Smooth muscle cell (in vitro differentiated cells): ENCODE measurements around the gene SMIM14. TPM values are rescaled to one million over a fixed set of nuclear protein-coding genes. Genes with fewer than 3 reads are reported as not detected.
A peak's percentile ranks its signal among the peaks of the same experiment; 100 is the strongest.

ENCODE experiments used
- DNase-seq: peaks from one replicate; lab custom pipeline; 2025; ENCODE audit not compliant: unreplicated experiment; lab: John Stamatoyannopoulos, UW
- H2AFZ ChIP-seq: fragments of 200-600 bp; sonication (generic); 2 replicates; pipeline ENCODE4 v1.6.0; 2016; ENCODE audit warnings: antibody characterized with exemption, low read depth, mild to moderate bottlenecking
- H3F3A ChIP-seq: fragments of 200-600 bp; sonication (generic); 2 replicates; pipeline ENCODE4 v1.6.0; 2017; ENCODE audit warnings: antibody characterized with exemption, low read depth
- H3K27ac ChIP-seq: fragments of 200-600 bp; sonication (generic); 2 replicates; pipeline ENCODE4 v1.5.1; 2016; ENCODE audit warnings: low read depth, mild to moderate bottlenecking
- H3K27me3 ChIP-seq: fragments of 200-600 bp; sonication (generic); 2 replicates; pipeline ENCODE4 v1.6.1; 2016; ENCODE audit warnings: low read depth, mild to moderate bottlenecking
- H3K36me3 ChIP-seq: fragments of 200-600 bp; sonication (generic); 2 replicates; pipeline ENCODE4 v1.5.1; 2016; ENCODE audit warnings: low read depth
- H3K4me1 ChIP-seq: fragments of 200-600 bp; sonication (generic); 2 replicates; pipeline ENCODE4 v1.5.1; 2016; ENCODE audit warnings: low read depth
- H3K4me2 ChIP-seq: fragments of 200-600 bp; sonication (generic); 2 replicates; pipeline ENCODE4 v1.6.0; 2016; ENCODE audit warnings: mild to moderate bottlenecking
- H3K4me3 ChIP-seq: fragments of 200-600 bp; sonication (generic); 2 replicates; pipeline ENCODE4 v1.5.1; 2016; ENCODE audit warnings: mild to moderate bottlenecking
- H3K79me2 ChIP-seq: fragments of 200-600 bp; sonication (generic); 2 replicates; pipeline ENCODE4 v1.6.0; 2016; ENCODE audit warnings: low read depth, mild to moderate bottlenecking
- H3K9ac ChIP-seq: fragments of 200-600 bp; sonication (generic); 2 replicates; pipeline ENCODE4 v1.6.0; 2016; ENCODE audit warnings: low read depth
- H3K9me3 ChIP-seq: fragments of 200-600 bp; sonication (generic); replicated peaks from 2 replicates; pipeline ENCODE4 v1.5.1; 2016; ENCODE audit warnings: low read depth
- H4K20me1 ChIP-seq: fragments of 200-600 bp; sonication (generic); 2 replicates; pipeline ENCODE4 v1.6.0; 2016; ENCODE audit warnings: low read depth
- WGBS: methylation state at CpG from one replicate; pipeline ENCODE4 v1.1.7; 2016; ENCODE audit warnings: low lambda C conversion rate; 5-methylcytosine and 5-hydroxymethylcytosine counted together
- polyA plus RNA-seq: library from polyadenylated mRNA; unstranded; fragments of >200 nt; fragmentation: Nextera tagmentation; extraction: Ambion mirVana; gene quantifications from 2 replicates; pipeline ENCODE4 v1.2.1, GENCODE V29; 2016
- total RNA-seq: library from RNA; depleted of rRNA; stranded (reverse); fragments of >200 nt; gene quantifications from 2 replicates; pipeline ENCODE4 v1.2.3, GENCODE V29; 2014
- TF ChIP-seq, protein P1 (sequence below): fragments of 200-600 bp; sonication (generic); IDR thresholded peaks from 2 replicates; pipeline ENCODE4 v1.5.1; 2017; ENCODE audit warnings: borderline replicate concordance, mild to moderate bottlenecking, antibody characterized with exemption; ENCODE audit not compliant: insufficient read depth, poor library complexity, severe bottlenecking

The SMIM14 gene
- total and polyA plus RNA-seq, 2 experiments from 2014 or later, result 45.0 to 47.4 TPM

- WGBS, result 58% methylated on average over 3 of the region's 3 CpGs
Observed at GRCh38 chr4:39587881-39588280, 50.8 kb downstream of the SMIM14 start.

GRCh38 chr4:39574946-39575345 lies 63.7 kb downstream of the SMIM14 start:
- Histone ChIP-seq H2AFZ (no peak overlapping the region), H3K36me3 (no peaks in the 10 kb centered on the region), H3K9ac (no peak overlapping the region), H3K4me2 (no peak overlapping the region), H3F3A (no peaks in the 10 kb centered on the region), H3K79me2 (no peaks in the 10 kb centered on the region), H3K9me3 (no peaks in the 10 kb centered on the region), H3K4me3 (no peak overlapping the region), H3K27me3 (no peaks in the 10 kb centered on the region), H4K20me1 (no peaks in the 10 kb centered on the region), H3K4me1 (no peaks in the 10 kb centered on the region), H3K27ac (no peak overlapping the region)
- DNase-seq, result no peak
- 97% methylated on average over 5 of the region's 5 CpGs for WGBS
- TF ChIP-seq, protein P1, sequence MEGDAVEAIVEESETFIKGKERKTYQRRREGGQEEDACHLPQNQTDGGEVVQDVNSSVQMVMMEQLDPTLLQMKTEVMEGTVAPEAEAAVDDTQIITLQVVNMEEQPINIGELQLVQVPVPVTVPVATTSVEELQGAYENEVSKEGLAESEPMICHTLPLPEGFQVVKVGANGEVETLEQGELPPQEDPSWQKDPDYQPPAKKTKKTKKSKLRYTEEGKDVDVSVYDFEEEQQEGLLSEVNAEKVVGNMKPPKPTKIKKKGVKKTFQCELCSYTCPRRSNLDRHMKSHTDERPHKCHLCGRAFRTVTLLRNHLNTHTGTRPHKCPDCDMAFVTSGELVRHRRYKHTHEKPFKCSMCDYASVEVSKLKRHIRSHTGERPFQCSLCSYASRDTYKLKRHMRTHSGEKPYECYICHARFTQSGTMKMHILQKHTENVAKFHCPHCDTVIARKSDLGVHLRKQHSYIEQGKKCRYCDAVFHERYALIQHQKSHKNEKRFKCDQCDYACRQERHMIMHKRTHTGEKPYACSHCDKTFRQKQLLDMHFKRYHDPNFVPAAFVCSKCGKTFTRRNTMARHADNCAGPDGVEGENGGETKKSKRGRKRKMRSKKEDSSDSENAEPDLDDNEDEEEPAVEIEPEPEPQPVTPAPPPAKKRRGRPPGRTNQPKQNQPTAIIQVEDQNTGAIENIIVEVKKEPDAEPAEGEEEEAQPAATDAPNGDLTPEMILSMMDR, result no peak

More at GRCh38 chr4:39587881-39588280, 50.8 kb downstream of the SMIM14 start:
- TF ChIP-seq, protein P1, result no peak
- Histone ChIP-seq H3K36me3 (no peaks in the 10 kb centered on the region), H3K4me1 (no peaks in the 10 kb centered on the region), H3K27ac (peak overlapping the region; percentile 83), H3K4me2 (no peak overlapping the region), H3F3A (no peaks in the 10 kb centered on the region), H3K9me3 (no peaks in the 10 kb centered on the region), H4K20me1 (no peaks in the 10 kb centered on the region), H3K79me2 (no peaks in the 10 kb centered on the region), H2AFZ (no peak overlapping the region), H3K4me3 (no peak overlapping the region), H3K27me3 (no peaks in the 10 kb centered on the region), H3K9ac (peak overlapping the region; percentile 47)
- no peak for DNase-seq

GRCh38 chr4:39571504-39571903 lies 67.2 kb downstream of the SMIM14 start:
- H3K4me1 ChIP-seq, result no peaks in the 10 kb centered on the region
- H3K36me3 ChIP-seq, result no peaks in the 10 kb centered on the region
- H3K27ac ChIP-seq, result no peak overlapping the region
- H3K4me3 ChIP-seq, result no peak overlapping the region
- TF ChIP-seq, protein P1, result no peak
- no peaks in the 10 kb centered on the region for H3K27me3 ChIP-seq
- no peak overlapping the region for H3K9ac ChIP-seq
- H4K20me1 ChIP-seq, result no peaks in the 10 kb centered on the region
- H3K9me3 ChIP-seq, result no peaks in the 10 kb centered on the region
- no peak overlapping the region for H2AFZ ChIP-seq
- no peaks in the 10 kb centered on the region for H3K79me2 ChIP-seq
- no peak for DNase-seq
- WGBS, result 97% methylated on average over 6 of the region's 6 CpGs
- H3F3A ChIP-seq, result peaks cover 4% of the 10 kb centered on the region
- no peak overlapping the region for H3K4me2 ChIP-seq

GRCh38 chr4:39571054-39571453 lies 67.6 kb downstream of the SMIM14 start:
- Histone ChIP-seq H3K4me2 (no peak overlapping the region), H2AFZ (no peak overlapping the region), H3K4me3 (no peak overlapping the region), H3K79me2 (no peaks in the 10 kb centered on the region), H3K9ac (no peak overlapping the region), H3K9me3 (no peaks in the 10 kb centered on the region), H3K4me1 (no peaks in the 10 kb centered on the region), H3K27me3 (no peaks in the 10 kb centered on the region), H3F3A (peaks cover 5% of the 10 kb centered on the region), H4K20me1 (no peaks in the 10 kb centered on the region), H3K27ac (no peak overlapping the region), H3K36me3 (no peaks in the 10 kb centered on the region)
- 73% methylated on average over 4 of the region's 4 CpGs for WGBS
- no peak for DNase-seq
- TF ChIP-seq, protein P1, result no peak
